ENCODE measurements around the gene RPS21.

RPS21 gene

DNA sequence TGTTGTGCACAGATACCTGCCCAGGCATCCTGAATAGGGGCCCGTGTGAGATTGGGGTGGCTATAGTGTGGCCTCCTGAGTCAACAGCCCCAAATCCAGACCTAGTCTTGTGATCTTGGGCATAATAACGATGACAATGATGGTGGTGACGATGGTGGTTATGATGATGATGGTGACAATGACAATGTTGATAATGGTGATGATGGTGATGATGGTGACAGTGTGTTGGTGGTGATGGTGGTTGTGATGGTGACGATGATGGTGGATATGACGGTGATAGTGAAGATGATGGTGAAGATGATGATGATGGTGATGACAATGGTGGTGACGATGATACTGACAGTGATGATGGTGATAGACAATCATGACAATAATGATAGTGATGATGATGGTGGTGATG, 5.1 kb upstream of the RPS21 start:
- no peak for DNase-seq

DNA sequence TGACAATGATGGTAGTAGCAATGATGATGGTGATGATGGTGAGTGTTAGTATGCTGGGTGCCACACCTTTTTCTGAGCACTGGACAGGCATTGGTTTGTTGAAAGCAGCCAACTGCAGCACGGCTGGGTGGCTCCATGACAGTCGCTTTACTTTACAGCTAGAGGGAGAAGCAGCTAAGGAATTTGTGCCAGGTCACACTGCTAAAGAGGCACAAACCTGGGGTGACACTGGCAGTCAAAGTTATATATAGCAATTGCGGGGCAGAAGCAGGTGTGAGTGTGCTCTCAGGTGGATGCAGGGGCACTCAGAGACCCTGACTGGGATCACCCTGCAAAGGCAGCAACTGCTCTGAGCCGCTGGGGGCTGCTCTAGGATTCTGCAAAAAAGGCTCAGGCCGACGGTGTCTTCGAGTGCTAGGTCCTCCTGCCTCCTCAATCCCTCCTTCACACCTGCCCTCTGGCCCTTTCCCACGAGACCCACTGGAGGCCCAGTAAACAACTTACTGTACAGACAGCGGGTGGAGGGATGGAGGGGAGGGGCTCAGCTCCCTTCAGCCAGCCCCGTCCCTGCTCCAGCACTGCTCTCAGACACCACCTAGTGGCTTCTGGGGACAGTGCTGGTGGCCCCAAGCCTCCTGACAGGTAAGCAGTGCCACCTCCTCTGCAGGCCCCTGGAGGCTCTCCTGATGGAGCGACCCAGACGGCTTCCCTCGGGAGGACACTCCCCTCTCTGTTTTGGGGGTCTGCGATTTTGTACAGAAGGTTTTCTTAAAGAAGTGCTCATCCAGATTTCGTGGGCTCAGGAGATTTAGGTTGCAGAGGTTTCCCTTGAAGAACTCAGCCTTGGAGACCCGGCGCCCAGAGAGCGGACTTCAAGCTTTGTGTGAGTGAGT, 4.4 kb upstream of the RPS21 start:
- peak; percentile 81 for DNase-seq

DNA sequence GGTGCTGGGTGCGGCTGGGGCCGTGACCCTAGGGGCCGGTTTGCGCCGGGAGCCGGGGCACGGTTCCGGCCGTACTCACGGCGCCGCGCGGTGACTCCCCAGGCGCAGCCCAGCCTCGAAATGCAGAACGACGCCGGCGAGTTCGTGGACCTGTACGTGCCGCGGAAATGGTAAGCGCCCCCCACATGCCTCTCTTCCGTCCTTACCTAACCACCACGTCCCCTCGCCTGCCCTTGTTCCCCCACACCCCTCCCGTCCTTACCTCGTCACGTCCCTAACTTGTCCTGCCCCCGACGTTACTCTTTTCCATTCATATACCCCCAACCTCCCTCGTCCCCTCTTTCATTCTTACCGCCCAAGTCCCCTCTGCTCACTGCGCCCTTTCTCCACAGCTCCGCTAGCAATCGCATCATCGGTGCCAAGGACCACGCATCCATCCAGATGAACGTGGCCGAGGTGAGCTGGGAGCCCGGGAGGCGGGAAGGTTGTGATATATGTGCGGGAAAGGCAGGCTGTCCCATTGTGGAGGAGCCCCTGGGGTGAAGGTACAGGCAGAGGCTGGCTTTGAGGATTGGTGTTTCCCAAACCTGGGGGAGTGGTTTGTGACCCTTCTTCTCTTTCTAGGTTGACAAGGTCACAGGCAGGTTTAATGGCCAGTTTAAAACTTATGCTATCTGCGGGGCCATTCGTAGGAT, 463 bp downstream of the RPS21 start:
- no peak for DNase-seq

DNA sequence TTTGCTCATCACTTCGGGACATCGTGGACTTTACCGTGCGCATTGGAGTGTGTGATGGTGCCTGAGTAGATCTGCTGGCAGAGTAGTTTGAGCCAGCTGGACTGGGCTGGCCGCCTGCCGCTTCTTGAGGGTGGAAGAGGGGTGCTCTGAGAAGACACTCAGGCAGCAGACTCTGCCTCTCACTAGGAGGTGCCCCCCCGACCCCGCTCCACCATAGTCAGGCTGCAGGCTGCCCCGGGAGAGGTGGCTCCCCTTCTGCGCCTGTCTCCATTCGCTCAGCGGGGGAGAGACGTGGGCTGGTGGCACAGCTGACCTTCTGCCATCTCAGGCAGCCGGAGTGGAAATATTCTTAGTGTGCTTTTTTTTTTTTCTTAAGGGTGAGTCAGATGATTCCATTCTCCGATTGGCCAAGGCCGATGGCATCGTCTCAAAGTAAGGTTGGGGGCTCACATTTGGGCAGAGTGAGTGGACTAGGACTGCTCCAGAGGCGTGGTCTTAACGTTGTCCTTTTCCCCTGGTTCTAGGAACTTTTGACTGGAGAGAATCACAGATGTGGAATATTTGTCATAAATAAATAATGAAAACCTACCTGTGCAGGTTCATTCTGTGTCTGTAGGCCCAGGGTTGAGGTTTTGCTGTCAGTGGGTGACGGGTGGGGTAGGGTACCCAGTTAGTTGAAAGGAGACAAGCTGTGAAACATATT, 1.2 kb downstream of the RPS21 start:
- no peak for DNase-seq

DNA sequence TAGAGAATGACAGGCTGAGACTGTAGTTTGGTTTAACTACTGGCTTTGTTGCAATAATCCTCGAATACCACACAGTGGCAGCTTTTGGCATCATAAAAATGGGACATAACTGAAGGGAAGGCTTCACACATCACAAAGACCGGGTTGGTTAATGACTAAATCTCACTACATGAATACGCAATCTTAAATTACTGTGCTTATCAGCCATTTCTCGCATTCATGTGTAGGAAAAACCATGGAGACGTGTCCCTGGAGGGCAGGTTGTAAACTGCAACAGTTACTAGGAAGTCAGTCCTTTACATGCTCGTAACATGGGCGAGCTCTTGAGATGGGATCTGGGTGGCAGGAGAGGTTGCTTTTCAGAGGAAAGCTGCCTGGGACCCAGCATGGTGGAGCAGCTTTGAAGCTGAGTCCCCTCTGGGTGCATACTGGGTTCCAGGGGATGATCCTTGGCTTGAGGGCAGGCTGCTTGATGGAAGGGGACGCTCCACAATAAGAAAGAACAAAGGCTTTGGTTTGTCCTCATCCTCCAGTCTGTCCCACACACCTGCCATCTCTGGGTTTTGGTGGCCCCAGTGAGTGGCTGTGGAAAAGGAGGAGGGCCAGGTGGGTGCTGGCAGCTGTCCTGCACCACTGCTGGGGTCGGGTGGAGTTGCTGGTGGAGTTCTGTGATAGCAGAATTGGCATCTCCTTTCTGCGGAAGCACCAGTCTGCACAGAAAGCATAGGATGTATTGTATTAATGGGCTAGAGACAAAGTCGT, 2.1 kb downstream of the RPS21 start:
- no peak for DNase-seq

DNA sequence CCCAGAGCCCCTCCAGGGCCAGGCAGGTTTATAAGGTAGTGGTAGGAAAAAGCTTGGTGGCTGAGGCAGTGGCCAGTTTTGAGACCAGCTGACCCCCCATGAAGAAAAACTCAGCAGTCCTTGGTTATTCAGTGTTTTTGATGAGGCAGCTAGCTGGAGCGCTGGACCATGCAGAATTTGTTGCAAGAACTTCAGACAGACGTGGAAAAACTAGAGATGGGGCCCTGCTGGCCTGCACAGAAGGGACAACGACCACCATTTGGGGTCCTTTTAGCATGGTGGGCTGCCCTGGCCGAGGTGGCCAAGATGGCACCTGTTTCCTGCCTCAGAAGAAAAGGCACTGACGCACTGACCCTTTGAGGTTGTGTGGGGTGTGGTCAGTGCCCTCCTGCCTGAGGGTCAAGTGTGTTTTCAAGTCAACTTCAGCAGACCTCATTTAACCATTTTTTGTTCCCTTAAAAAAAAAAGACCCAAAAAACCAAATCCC, 2.7 kb downstream of the RPS21 start:
- no peak for DNase-seq

DNA sequence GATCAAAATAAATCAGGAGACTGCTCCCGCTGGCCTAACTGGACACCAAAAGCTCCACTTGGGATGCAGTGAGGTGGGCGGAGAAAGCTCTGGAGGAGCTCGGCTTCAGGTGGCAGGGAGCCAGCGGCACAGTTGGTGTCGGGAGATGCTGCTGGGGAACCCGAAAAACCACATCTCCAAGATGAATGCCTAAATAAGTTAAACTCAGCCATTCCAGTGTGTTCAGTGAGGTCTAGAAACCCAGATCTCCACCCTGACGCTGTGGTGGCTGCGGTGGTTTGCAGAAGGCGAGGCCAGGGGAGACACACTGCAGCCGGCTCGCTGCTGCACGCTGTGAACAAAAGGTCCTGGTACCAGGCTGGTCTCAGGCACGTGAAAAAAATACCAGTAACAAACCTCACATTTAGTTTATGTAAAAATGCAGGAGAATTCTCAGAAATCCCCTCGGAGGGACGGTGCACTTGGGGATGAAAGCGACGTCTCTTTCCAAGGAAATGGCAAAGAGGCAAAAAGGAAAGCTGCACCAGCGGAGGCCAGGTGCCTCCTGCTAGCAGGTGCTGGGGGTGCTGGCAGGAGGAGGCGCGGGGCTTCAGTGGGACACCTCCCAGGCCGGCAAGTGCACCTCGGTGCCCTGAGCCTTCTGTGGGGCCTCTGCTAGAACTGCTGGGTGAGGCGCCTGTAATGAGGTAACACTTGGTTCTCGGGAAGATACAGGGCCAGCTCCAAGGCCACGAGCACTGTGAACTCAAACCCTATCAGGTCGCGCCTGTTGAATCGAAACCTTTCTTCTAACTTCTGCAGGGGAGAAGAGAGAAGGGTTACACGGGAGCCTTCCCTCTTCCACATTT, 3.6 kb downstream of the RPS21 start:
- DNase-seq = no peak

DNA sequence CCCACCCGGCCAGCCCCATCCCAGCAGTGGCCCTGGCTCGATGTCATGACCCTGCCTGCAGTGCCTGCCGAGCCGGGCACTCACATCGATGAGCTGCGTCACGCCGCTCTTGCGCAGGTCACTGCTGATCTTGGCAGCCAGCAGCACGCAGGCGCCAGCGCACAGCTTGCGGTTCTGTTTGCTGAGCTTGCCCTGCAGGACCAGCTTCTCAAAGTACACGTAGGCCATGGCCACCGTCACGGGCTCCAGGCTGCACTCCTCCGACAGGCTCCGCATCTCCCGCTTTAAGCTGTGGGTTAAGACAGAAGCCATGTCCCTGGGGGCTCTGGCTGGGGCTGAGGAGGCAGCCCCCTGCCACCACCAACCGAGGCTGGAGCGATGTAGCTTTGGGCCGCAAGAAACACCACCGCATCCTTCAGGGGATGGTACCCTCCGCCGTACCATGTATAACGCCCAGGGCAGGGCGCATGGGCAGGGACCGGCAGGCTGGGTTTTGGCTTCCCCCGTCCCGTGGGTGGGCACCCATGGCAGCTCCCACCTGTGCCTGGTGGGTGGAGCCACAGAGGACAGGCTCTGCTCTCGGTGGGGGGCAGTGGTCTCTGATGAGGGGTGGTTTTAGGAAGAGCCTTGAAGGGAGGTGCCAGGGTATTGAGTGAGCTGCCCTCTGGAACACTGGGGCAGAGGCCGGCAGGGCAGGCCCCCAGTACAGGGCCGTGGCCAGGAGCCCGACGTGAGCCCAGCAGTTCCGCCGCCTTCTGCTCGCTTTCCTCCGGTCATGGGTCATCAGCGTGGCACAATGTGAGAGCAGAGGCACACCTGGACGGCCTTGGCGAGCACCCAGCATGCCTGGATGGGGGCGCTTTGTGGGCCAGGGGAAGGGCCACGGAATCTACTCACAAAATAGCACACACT, 4.5 kb downstream of the RPS21 start:
- no peak for DNase-seq

DNA sequence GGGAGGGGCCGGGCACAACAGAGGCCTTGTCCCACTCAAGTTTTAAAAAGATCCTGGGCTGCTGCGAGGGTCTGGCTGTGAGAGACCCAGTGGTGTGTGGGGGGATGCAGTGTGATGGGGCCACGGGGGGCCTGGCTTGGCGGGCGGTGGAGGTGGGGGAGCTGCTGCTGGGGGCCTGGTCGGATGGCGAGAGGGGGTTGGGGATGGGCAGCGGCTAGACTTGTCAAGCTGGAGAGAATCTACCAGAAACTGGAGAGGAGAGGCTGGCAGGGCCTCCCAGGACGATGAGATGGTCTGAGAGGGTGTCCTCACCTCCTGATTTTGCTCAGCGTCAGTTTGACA, 5.1 kb downstream of the RPS21 start:
- no peak for DNase-seq

DNA sequence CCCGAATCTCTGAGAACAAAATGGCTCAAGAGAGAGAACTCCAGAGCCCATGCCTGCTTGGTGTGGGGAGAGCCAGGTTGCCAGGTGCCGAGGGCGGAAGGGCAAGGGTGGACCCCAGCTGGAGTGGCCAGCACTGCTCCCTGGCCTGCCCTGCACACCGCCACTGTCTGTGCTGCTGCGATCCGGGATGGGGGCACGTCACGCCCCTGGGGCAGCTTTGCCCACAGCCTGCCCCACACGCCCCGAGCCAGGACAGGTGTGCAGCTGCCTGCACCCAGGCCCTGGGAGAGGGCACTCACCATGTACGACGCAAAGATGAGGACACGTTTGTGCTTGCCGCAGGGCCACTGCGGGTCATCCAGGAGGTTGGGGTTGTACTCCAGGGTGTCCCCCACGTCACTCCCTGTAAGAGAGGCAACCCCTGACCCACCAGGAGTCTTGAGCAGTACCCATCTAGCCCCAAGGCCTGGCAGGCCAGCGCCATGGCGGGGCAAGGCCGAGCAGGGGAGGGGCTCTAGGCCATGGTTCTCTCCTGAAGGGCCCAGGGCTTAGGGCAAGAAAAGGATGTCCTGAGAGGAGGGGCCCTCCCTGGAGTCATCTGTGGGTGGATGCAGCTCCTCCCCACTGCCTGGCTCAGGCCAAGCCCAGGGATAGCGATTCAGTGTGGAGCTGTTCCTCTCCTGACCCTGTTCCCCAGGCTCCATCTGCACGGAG, 5.9 kb downstream of the RPS21 start:
- DNase-seq = no peak

DNA sequence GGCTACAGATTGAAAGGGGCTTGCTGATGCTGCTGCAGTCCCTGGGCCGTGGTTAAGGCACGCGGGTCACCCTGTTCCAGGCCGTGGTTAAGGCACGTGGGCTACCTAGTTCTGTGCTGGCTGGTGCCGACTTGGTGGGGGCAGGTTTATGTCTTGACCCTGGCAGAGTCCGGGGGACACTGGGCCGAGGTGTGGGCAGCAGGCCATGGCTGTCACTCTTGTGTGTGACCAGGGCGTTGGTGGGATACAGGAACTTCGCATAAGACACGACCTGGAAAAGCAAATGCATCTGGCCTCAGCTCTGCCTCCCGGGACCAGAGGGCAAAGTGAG, 6.4 kb downstream of the RPS21 start:
- no peak for DNase-seq

DNA sequence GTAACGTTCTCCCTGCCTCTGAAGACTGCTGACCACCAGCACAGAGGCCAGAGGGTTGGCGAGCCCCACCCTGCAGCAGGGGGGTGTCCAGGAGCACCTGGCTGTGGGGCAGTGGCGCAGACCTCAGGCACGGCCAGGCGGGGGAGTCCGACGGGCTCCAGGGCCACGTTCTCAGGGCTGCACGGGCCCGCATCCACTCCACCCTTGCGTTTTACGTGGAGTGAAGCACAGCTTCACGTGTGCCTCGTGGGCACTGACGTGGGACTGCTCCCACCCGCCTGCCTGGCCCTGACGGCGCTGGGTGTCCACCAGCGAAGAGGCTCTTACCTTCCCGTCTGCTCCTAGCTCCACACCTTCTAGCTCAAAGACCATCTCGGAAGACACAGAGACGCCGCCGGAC, 6.9 kb downstream of the RPS21 start:
- DNase-seq = no peak

DNA sequence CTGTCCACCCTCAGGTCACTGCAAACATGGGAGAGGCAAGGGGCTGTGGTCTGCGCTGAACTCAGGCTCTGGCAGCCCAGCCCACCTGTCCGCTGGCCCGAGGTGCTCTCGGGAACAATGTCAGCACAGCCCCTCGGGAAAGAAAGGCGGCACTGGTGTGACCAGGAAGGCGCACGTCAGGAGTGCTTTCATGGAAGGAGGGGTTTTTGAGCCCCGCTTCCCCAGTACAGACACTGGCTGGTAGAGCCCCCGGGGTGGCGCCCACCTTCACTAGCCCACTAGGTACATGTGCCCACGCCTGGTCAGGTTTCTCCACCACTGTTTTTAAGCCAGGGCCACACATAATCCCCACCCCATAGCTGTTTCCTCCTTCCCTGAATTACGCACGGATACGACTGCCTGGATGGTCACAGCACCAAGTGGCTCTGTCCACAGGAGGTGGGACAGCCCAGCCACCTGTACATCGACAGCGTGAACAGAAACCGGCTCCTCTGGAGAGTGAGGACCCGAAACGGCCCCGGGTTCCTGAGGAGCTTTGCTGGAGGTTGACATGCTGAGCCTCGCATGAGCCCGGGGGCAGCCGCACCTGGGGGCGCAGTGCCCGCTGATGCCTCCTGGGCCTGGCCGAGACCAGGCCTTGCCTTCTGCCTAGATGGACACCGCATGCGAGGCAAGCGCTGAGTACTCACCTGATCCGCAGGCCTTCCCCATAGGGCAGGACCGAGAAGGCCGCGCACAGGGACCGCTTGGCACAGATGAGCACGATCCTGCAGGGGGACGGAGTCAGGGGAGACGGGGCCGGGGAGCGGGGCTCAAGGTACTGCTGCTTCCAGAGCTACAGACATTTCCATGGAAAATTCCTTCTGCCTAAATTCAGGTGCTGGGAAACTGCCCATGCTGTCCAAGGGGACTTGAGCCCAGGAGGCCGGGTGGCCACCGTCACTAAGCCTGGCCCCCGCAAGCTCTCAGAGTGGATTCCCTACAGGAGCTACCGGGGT, 7.6 kb downstream of the RPS21 start:
- DNase-seq = no peak

DNA sequence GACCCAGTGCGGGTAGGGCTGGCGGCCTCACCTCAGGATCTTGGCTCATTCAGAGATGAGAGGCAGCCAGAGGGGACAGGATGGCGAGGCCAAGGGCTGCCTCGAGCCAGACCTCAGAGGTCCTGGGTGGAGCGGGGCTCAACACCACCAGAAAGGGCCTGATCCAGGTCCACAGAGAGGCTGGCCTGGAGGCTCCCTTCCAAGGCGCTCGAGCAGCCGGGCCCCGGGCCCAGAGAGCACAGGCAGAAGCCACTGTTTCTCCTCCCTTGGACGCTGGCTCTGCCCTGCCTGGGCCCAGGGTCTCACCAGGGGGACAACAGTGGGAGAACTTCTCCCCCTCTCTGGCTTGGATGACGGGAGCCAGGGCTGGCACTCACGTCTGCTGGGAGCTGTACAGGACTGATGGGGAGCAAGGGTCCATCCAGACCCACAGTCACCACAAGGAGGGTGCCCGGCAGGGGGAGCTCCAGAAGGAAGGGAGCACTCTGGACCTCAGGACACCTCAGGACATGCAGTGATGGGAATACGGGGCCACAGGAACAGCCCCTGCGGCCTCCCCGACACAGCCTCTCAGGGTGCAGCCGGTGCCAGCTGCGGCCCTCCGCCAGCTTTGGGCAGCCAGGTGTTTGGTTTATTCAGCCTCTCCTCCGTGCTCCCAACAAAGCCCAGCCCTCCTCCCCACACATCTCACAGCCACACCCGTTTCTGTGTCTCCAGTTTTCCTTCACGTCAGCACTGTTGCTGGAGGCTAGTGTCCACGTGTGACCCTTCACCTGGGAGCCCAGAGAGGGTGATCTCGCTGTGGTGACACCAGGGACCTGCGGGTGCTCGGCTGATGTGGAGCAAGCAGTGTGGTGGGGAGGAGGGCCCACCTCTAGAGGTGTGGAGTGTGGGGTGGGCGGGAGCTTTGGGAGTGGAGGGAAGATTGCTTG, 8.7 kb downstream of the RPS21 start:
- no peak for DNase-seq

DNA sequence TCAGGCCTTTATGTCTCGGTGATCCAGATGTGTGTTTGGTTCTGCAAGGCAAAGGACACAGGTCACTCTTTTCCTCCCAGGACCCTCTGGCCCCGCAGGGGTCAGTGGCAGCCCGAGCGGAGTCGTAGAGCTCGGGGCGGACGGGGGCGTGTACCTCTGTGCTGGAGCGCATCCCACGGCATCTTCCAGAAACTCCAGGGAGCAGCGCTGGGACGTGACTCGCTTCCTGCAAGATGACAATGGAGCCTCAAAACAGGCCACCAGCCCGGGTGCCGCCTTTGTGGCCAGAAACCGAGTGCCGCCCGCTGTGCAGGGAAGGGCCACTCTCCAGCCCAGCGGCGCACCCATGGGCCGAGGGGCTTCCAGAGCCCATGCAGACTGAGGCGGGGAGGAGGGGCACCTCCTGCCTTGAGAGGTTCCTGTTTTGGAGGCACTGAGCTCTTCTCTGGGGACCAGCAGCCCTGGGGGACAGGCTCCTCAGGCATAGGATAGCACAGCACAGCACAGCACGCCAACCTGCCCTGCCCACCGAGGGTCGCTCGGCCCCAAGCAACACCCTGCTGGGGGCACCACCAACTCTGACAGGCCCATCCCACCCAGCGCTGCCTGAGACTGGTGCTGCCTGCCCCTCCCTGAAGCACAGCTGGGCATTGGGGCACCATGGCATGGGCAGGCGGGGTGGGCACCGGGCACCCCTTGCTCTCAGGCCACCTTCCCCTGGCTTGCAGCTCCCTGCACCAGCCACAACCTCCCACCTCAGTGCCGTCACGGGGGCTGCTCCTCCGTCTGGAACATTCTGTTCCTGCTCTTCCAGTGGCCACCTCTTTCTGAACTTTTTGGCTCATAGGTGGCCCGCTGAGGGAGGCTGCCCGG, 9.7 kb downstream of the RPS21 start:
- no peak for DNase-seq

DNA sequence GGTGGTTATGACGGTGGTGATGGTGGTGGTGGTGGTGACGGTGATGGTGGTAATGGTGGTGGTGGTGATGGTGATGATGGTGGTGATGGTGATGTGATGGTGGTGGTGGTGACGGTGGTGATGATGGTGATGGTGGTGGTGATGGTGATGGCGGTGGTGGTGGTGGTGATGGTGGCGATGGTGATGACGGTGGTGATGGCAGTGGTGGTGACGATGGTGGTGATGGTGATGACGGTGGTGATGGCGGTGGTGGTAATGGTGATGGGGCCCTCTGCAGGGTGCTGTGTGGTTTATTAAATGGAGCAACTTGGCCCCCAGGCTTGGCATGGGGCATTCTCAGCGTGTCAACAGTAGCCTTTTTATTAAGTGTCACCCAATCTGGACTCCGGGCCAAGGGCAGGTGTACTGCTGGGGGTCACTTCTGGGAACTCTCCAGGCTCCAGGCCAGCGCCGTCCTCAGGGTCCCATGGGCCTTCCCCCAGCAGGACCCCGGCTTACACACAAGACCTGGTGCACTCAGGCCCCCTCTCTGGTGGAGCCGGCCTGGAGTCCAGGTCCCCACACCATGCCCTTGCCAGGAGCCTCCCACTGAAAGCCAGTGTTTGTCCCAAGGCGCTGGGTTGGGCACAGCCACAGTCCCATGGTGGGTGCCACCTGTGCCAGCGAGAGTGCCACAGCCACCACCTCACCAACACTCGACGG, 11.4 kb downstream of the RPS21 start:
- no peak for DNase-seq
